Activated naive CD4-positive, alpha-beta T cell treated with anti-CD3 and anti-CD28 coated beads for 36 hours (primary cell): ENCODE measurements around the gene CYBC1. TPM values are rescaled to one million over a fixed set of nuclear protein-coding genes. Genes with fewer than 3 reads are reported as not detected.

Experiments used
- CTCF ChIA-PET: fragments of 350-600 bp; sonication (Branson Sonifier 250); formaldehyde crosslinking; loops from one replicate; lab custom pipeline; 2021; ENCODE audit warnings: antibody characterized with exemption; lab: Charles Lee
- DNase-seq: peaks from one replicate; pipeline ENCODE4 v3.0.0-alpha.2; 2020
- H3K27ac Mint-ChIP-seq: one replicate; pipeline ENCODE4 v1.8.0; 2021; ENCODE audit warnings: mild to moderate bottlenecking, mixed read lengths
- H3K27me3 Mint-ChIP-seq: one replicate; pipeline ENCODE4 v1.8.0; 2021; ENCODE audit warnings: low read depth, mixed read lengths
- H3K36me3 Mint-ChIP-seq: one replicate; pipeline ENCODE4 v1.8.0; 2021; ENCODE audit warnings: low read depth, mixed read lengths
- H3K4me1 Mint-ChIP-seq: one replicate; pipeline ENCODE4 v1.8.0; 2021; ENCODE audit warnings: low read depth, mixed read lengths
- H3K4me3 Mint-ChIP-seq: one replicate; pipeline ENCODE4 v1.8.0; 2021; ENCODE audit warnings: mild to moderate bottlenecking, moderate library complexity, mixed read lengths
- H3K9me3 Mint-ChIP-seq: one replicate; pipeline ENCODE4 v1.8.0; 2021; ENCODE audit warnings: mixed read lengths
- intact Hi-C: fragments of 100-400 bp; cut with micrococcal nuclease; formaldehyde crosslinking; loops from one replicate; pipeline ENCODE4 v1.15.1; 2023
- total RNA-seq, 2 experiments: library from RNA; stranded (reverse); gene quantifications; one replicate each; pipeline ENCODE4 v1.2.3, GENCODE V29; 2021

Gene CYBC1
- total RNA-seq, 2 experiments from 2014 or later, result 292 to 294 TPM

DNA sequence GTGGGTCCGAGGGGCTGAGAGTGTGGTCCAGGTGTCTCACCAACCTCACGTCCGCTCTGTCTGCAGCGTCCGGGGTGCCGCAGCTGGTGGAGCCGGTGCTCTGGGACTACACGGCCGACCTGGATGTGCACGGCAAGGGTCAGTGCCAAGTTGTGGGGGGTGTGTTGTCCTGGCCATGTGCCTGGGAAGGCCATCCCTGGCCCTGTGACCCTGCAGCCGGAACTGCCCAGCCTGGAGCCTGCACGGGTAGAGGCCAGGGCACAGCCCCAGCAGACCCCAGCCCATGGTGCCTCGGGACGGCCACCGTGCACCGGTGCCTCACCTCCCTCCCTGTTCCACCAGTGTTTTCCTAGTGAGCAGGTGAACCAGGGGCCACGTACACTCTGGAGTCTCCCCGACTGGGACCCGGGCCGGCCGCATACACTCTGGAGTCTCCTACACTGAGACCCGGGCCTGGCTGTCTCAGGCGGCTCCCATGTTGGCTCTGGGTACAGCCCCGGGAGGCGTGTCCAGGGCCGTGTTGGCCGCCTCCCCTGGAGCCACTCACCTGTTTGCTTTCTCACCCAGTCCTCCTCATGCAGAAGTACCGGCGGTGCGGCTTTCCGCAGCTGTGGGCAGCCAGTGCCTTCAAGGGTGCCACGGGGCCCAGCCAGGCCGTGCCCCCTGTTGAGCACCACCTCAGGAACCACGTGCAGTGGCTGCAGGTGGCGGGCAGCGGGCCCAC lies 13.8 kb downstream of the CYBC1 start:
- H3K9me3 Mint-ChIP-seq, result no peaks in the 10 kb centered on the region
- intact Hi-C loops, result no loop called here
- CTCF ChIA-PET, result interaction anchor here (0.7 kb wide), 1 partner anchor 12 kb away, joined by 3 read pairs; no protein-coding TSS in a partner anchor
- H3K27me3 Mint-ChIP-seq, result no peaks in the 10 kb centered on the region
- no peak overlapping the region for H3K4me3 Mint-ChIP-seq
- H3K4me1 Mint-ChIP-seq, result peaks cover 10% of the 10 kb centered on the region
- no peak overlapping the region for H3K27ac Mint-ChIP-seq
- peaks cover 2% of the 10 kb centered on the region for H3K36me3 Mint-ChIP-seq
- no peak for DNase-seq

GRCh38 chr17:82435601-82436583 lies 14.7 kb downstream of the CYBC1 start:
- CTCF ChIA-PET, result interaction anchor here (0.7 kb wide), 1 partner anchor 11 kb away, joined by 3 read pairs; no protein-coding TSS in a partner anchor

GRCh38 chr17:82435103-82435502 lies 15.4 kb downstream of the CYBC1 start:
- CTCF ChIA-PET, result no interaction called here
- intact Hi-C loops, result no loop called here
- Mint-ChIP-seq H3K4me1 (peaks cover 6% of the 10 kb centered on the region), H3K36me3 (peaks cover 1% of the 10 kb centered on the region), H3K27ac (no peak overlapping the region), H3K27me3 (no peaks in the 10 kb centered on the region), H3K9me3 (no peaks in the 10 kb centered on the region), H3K4me3 (no peak overlapping the region)
- no peak for DNase-seq

More at GRCh38 chr17:82435601-82436583, 14.7 kb downstream of the CYBC1 start:
- Mint-ChIP-seq H3K4me1 (peaks cover 10% of the 10 kb centered on the region), H3K36me3 (peaks cover 2% of the 10 kb centered on the region), H3K27ac (no peak overlapping the region), H3K27me3 (no peaks in the 10 kb centered on the region), H3K4me3 (no peak overlapping the region), H3K9me3 (no peaks in the 10 kb centered on the region)
- intact Hi-C loops, result no loop called here
- DNase-seq, result no peak

GRCh38 chr17:82434216-82434565 lies 16.4 kb downstream of the CYBC1 start:
- peak; percentile 43 for DNase-seq
- CTCF ChIA-PET, result no interaction called here
- Mint-ChIP-seq H3K9me3 (no peaks in the 10 kb centered on the region), H3K4me3 (no peak overlapping the region), H3K27me3 (no peaks in the 10 kb centered on the region), H3K27ac (no peak overlapping the region), H3K36me3 (peaks cover 4% of the 10 kb centered on the region), H3K4me1 (peaks cover 9% of the 10 kb centered on the region)
- intact Hi-C loops, result no loop called here

DNA sequence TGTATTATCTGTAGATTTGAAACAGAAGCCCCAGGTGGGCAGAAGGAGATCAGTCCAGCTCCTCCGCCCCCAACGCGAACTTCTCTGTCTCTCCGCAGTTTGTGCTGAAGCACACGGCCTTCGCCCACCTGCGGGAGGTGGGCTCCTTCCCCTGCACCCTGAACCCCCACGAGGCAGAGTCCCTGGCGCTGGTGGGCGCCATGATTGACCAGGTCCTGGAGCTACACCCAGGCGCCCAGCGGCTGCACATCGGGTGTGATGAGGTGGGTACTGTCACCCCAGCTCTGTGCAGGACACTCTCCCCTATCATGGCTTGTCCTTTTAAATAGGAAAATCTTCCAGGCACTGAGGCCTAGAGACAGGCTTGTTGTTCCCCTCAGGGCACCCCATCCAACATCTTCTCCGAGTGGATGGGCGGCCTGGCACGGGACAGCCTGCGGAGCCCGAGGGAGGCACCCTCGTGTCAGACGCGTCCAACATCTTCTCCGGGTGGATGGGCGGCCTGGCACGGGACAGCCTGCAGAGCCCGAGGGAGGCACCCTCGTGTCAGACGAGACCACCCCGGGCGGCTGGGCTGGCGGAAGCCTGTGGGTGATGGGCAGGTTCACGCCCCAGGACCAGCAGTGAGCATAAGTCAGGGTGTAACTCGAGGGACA lies 16.9 kb downstream of the CYBC1 start:
- CTCF ChIA-PET, result no interaction called here
- DNase-seq, result no peak
- Mint-ChIP-seq H3K4me3 (no peak overlapping the region), H3K27ac (no peak overlapping the region), H3K9me3 (no peaks in the 10 kb centered on the region), H3K4me1 (peaks cover 9% of the 10 kb centered on the region), H3K36me3 (peaks cover 4% of the 10 kb centered on the region), H3K27me3 (no peaks in the 10 kb centered on the region)
- intact Hi-C loops, result no loop called here

- H3K4me3 Mint-ChIP-seq, result no peak overlapping the region
- no peaks in the 10 kb centered on the region for H3K9me3 Mint-ChIP-seq
- no peaks in the 10 kb centered on the region for H3K27me3 Mint-ChIP-seq
- peaks cover 4% of the 10 kb centered on the region for H3K36me3 Mint-ChIP-seq
- no peak for DNase-seq
- peaks cover 9% of the 10 kb centered on the region for H3K4me1 Mint-ChIP-seq
- CTCF ChIA-PET, result interaction anchor here (1.0 kb wide), 1 partner anchor 123 kb away, joined by 4 read pairs; no protein-coding TSS in a partner anchor
- intact Hi-C loops, result no loop called here
- no peak overlapping the region for H3K27ac Mint-ChIP-seq
Observed at GRCh38 chr17:82432017-82432416, 18.5 kb downstream of the CYBC1 start.

- H3K27ac Mint-ChIP-seq, result no peak overlapping the region
- peaks cover 4% of the 10 kb centered on the region for H3K36me3 Mint-ChIP-seq
- H3K27me3 Mint-ChIP-seq, result no peaks in the 10 kb centered on the region
- no peak overlapping the region for H3K4me3 Mint-ChIP-seq
- no peak for DNase-seq
- CTCF ChIA-PET, result no interaction called here
- no peaks in the 10 kb centered on the region for H3K9me3 Mint-ChIP-seq
- H3K4me1 Mint-ChIP-seq, result peaks cover 7% of the 10 kb centered on the region
- intact Hi-C loops, result no loop called here
Observed at GRCh38 chr17:82429824-82430223, 20.7 kb downstream of the CYBC1 start.

DNA sequence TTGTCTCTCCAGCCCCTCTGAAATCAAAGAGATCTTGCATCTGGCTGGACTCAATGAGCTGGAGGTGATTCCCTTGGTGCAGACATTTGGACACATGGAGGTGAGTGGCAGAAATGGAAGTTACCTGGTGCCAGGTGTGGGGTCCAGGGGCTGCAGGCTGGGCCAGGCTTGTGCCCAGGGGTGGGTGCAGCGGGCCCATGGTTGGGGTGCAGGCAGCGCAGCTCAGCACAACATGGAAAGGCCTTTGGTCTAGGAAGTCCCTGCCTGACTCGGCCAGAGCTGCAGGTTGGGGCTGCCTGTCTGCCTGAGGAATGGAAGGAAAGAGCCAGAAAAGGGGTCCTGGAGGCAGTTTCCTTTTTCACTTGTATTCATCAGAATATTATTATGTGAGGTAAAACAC lies 22.0 kb downstream of the CYBC1 start:
- H3K36me3 Mint-ChIP-seq, result peaks cover 4% of the 10 kb centered on the region
- CTCF ChIA-PET, result interaction anchor here (0.6 kb wide), 1 partner anchor 62 kb away, joined by 4 read pairs; no protein-coding TSS in a partner anchor
- DNase-seq, result no peak
- no peak overlapping the region for H3K27ac Mint-ChIP-seq
- no peaks in the 10 kb centered on the region for H3K27me3 Mint-ChIP-seq
- intact Hi-C loops, result no loop called here
- H3K4me1 Mint-ChIP-seq, result peaks cover 5% of the 10 kb centered on the region
- no peaks in the 10 kb centered on the region for H3K9me3 Mint-ChIP-seq
- no peak overlapping the region for H3K4me3 Mint-ChIP-seq

DNA sequence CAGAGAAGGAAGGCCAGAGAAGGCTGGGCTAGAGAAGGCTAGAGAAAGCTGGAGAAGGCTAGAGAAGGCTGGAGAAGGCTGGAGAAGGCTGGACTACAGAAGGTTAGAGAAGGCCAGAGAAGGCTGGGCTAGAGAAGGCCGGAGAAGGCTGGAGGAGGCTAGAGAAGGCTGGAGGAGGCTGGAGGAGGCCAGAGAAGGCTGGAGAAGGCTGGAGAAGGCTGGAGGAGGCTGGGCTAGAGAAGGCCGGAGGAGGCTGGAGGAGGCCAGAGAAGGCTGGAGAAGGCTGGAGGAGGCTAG lies 25.7 kb downstream of the CYBC1 start:
- Mint-ChIP-seq H3K27me3 (no peaks in the 10 kb centered on the region), H3K4me1 (peaks cover 11% of the 10 kb centered on the region), H3K9me3 (peaks cover 2% of the 10 kb centered on the region), H3K36me3 (peaks cover 9% of the 10 kb centered on the region), H3K4me3 (no peak overlapping the region), H3K27ac (no peak overlapping the region)
- CTCF ChIA-PET, result interaction anchor here (0.6 to 1.5 kb wide), 12 partner anchors 12 to 260 kb away, joined by 3 to 5 read pairs (median 4); partner anchors contain the start of gene SECTM1
- no peak for DNase-seq
- intact Hi-C loops, result no loop called here

DNA sequence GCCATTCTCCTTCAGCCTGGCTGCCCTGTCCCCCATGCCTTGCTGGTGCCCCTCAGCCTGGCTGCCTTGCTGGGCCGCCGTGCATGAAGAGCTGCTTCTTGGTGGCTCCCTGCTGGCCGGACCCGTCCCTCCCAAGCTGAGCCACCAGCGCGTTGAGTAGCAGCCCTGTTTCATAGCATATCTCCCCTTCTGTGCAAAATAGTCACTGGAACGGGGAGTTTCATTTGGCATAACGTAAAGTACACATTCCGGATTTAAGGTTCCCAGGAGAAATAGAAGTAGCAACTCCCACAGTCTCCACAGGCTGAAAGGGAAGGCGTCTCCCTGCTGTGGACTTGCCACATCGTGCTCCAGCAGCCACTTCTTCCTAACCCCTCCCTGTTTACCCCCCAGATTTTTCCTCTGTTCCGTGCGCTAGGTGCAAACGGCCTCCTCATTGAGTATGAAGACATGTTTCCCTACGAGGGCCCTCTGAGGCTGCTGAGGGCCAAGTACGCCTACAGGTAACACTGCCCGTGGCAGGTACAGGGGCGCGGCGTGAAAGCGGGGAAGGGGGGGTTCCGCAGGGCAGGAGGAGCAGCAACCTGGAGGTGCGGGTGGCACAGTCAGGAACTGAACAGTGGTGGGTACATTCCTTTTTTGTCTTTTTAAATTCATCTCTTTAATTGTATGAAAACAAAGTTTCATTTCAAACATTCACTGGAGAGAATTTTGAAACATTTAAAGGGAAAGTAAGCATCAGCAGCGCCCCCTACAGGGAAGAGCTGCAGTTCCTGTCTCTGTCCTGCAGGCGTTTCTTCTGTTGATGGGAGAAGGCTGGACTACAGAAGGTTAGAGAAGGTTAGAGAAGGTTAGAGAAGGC lies 26.3 kb downstream of the CYBC1 start:
- Mint-ChIP-seq H3K27me3 (no peaks in the 10 kb centered on the region), H3K27ac (no peak overlapping the region), H3K4me3 (no peak overlapping the region), H3K36me3 (peaks cover 6% of the 10 kb centered on the region), H3K4me1 (peaks cover 14% of the 10 kb centered on the region), H3K9me3 (peaks cover 2% of the 10 kb centered on the region)
- CTCF ChIA-PET, result interaction anchor here (0.6 to 1.5 kb wide), 12 partner anchors 12 to 259 kb away, joined by 3 to 5 read pairs (median 4); partner anchors contain the start of gene SECTM1
- intact Hi-C loops, result no loop called here
- peak; percentile 79 for DNase-seq

DNA sequence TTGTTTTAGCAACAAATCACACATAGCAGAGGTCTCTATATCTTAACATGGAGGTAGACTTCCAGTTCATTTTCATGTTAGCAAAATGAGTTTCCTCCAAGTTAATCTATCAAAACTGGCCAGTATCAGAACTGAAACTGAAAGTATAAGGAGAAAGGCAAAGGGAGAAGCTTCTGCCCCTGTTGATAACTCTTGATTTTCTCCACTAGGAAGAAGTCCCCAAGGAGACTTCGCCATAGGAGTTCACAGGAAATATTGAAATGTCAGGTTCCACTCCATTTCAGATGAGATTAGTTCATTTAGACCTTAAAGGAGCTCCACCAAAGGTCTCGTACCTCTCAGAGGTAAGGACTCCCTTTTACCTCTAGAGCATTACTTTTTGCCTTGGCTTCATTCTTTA lies 31.0 kb downstream of the CYBC1 start:
- CTCF ChIA-PET, result interaction anchor here (0.6 to 1.5 kb wide), 3 partner anchors 122 to 183 kb away, joined by 3 to 5 read pairs (median 4); no protein-coding TSS in a partner anchor

More for the DNA sequence above, 31.0 kb downstream of the CYBC1 start:
- Mint-ChIP-seq H3K27me3 (no peaks in the 10 kb centered on the region), H3K4me3 (peak overlapping the region; percentile 75), H3K4me1 (peaks cover 30% of the 10 kb centered on the region), H3K36me3 (peaks cover 8% of the 10 kb centered on the region), H3K9me3 (peaks cover 2% of the 10 kb centered on the region), H3K27ac (peak overlapping the region; percentile 59)
- no peak for DNase-seq
- intact Hi-C loops, result loop anchor here (2.0 kb wide), 3 partner anchors 133 to 227 kb away; no protein-coding TSS in a partner anchor
